HepG2 (cell line): ENCODE data around the gene MLX. TPM values are rescaled to one million over a fixed set of nuclear protein-coding genes. Genes with fewer than 3 reads are reported as not detected.

Experiments used
- ARID2 ChIP-seq: sonication (generic); formaldehyde crosslinking; IDR thresholded peaks from 2 replicates; pipeline ENCODE4 v1.8.1; 2022; ENCODE audit warnings: mild to moderate bottlenecking, missing genetic modification reagents, borderline replicate concordance
- ETV6 ChIP-seq: sonication (generic); formaldehyde crosslinking; conservative IDR thresholded peaks from 2 replicates; pipeline ENCODE4 v1.4.0; 2020; ENCODE audit warnings: missing genetic modification reagents
- GABPB1 ChIP-seq: IDR thresholded peaks from 2 replicates; pipeline ENCODE4 v1.6.1; 2016; ENCODE audit warnings: mild to moderate bottlenecking, missing genetic modification reagents, moderate library complexity, missing compliant biosample characterization
- HOMEZ ChIP-seq: IDR thresholded peaks from 2 replicates; pipeline ENCODE4 v1.6.1; 2016; ENCODE audit warnings: low read depth
- MED8 ChIP-seq: sonication (generic); formaldehyde crosslinking; IDR thresholded peaks from 2 replicates; pipeline ENCODE4 v1.8.1; 2023; ENCODE audit warnings: mild to moderate bottlenecking, missing genetic modification reagents; ENCODE audit not compliant: insufficient replicate concordance
- MEIS1 ChIP-seq: sonication (generic); formaldehyde crosslinking; IDR thresholded peaks from 2 replicates; pipeline ENCODE4 v1.9.0; 2021; ENCODE audit warnings: mild to moderate bottlenecking, missing genetic modification reagents, moderate library complexity, borderline replicate concordance
- PAX8 ChIP-seq: sonication (generic); formaldehyde crosslinking; IDR thresholded peaks from 2 replicates; pipeline ENCODE4 v1.8.0; 2022; ENCODE audit warnings: mild to moderate bottlenecking, missing genetic modification reagents, borderline replicate concordance
- POLR2G ChIP-seq: fragments of 200-400 bp; formaldehyde crosslinking; IDR thresholded peaks from 2 replicates; pipeline ENCODE4 v1.6.1; 2018; ENCODE audit warnings: mild to moderate bottlenecking, low read depth, low read length, moderate library complexity
- REST ChIP-seq, 2 experiments: IDR thresholded peaks; 2 replicates each; pipeline ENCODE4 v1.6.1; 2011 to 2012; ENCODE audit warnings: low read length in 2 of 2, borderline replicate concordance in 1 of 2, low read depth in 1 of 2, mild to moderate bottlenecking in 1 of 2, moderate library complexity in 1 of 2
- SNAI1 ChIP-seq: sonication (generic); formaldehyde crosslinking; IDR thresholded peaks from 2 replicates; pipeline ENCODE4 v1.5.0; 2020; ENCODE audit warnings: mild to moderate bottlenecking, missing genetic modification reagents, borderline replicate concordance
- TBX2 ChIP-seq: sonication (generic); formaldehyde crosslinking; IDR thresholded peaks from 2 replicates; pipeline ENCODE4 v1.5.0; 2020; ENCODE audit warnings: missing genetic modification reagents, mild to moderate bottlenecking, borderline replicate concordance
- TEAD2 ChIP-seq: sonication (generic); formaldehyde crosslinking; IDR thresholded peaks from 2 replicates; pipeline ENCODE4 v1.9.0; 2021; ENCODE audit warnings: missing genetic modification reagents
- ZNF33A ChIP-seq: sonication (generic); formaldehyde crosslinking; IDR thresholded peaks from 2 replicates; pipeline ENCODE4 v1.5.1; 2020; ENCODE audit warnings: missing genetic modification reagents, mild to moderate bottlenecking, moderate library complexity, borderline replicate concordance
- ZNF607 ChIP-seq: sonication (generic); formaldehyde crosslinking; IDR thresholded peaks from 2 replicates; pipeline ENCODE4 v1.5.1; 2020; ENCODE audit warnings: missing genetic modification reagents, mild to moderate bottlenecking, borderline replicate concordance
- polyA plus RNA-seq, 8 experiments: library from polyadenylated mRNA; depleted of rRNA in 3 of 8; stranded (reverse) in 7 of 8; unstranded in 1 of 8; fragments of >200 nt; fragmentation: Illumina TruSeq in 4 of 8; extraction: Trizol in 4 of 8; gene quantifications; 2 replicates each; pipeline versions ENCODE4 v1.2.1 to v1.2.3, GENCODE V29; 2011 to 2016; ENCODE audit warnings: low read depth in 4 of 8, missing spikeins in 1 of 8, mixed read lengths in 1 of 8; ENCODE audit not compliant: insufficient read depth in 1 of 8
- total RNA-seq, 5 experiments: library from RNA; depleted of rRNA; stranded (reverse); fragments of >200 nt; fragmentation: Illumina TruSeq; extraction: Trizol; gene quantifications; 2 replicates each; pipeline ENCODE4 v1.2.3, GENCODE V29; 2016; ENCODE audit warnings: low read depth in 1 of 5
- TF ChIP-seq, protein P1 (sequence below): sonication (generic); formaldehyde crosslinking; conservative IDR thresholded peaks from 2 replicates; pipeline ENCODE4 v1.4.0; 2020; ENCODE audit warnings: missing genetic modification reagents
- TF ChIP-seq, protein P2 (sequence below), 2 experiments: sonication (generic) in 1 of 2; formaldehyde crosslinking in 1 of 2; IDR thresholded peaks; 2 replicates each; pipeline versions ENCODE4 v1.5.1 to v1.6.1; 2011 to 2020; ENCODE audit warnings: borderline replicate concordance in 1 of 2, low read depth in 1 of 2, low read length in 1 of 2, mild to moderate bottlenecking in 1 of 2, missing genetic modification reagents in 1 of 2, moderate library complexity in 1 of 2

Gene MLX
- total and polyA plus RNA-seq, 2 of the 13 experiments (the other 11 are each of a cell fraction or from before 2014, with no cell fraction given): 38.9 to 74.4 TPM

GRCh38 chr17:42536372-42537155 lies 30.3 kb upstream of the MLX start (continued):
- TF ChIP-seq GABPB1 (peak; percentile 90), POLR2G (peak; percentile 72; the same call in 1 of the 2 replicates), SNAI1 (CRISPR knock-in tag) (no peak), ETV6 (peak; percentile 89; the same call in 1 of the 2 replicates), MEIS1 (CRISPR knock-in tag) (no peak; the same call in 1 of the 2 replicates), REST (IDR thresholded peaks at IDR 0.05; ENCODE audit: borderline replicate concordance in 1 of 2, low read depth in 1 of 2, low read length in 2 of 2) (peak in 1 of 2 experiments; percentile 48; a peak in 1 of 4 replicates), ZNF33A (CRISPR knock-in tag) (no peak), TEAD2 (CRISPR knock-in tag) (no peak), HOMEZ (CRISPR knock-in tag) (peak; percentile 44; the same call in 1 of the 2 replicates), ZNF607 (CRISPR knock-in tag) (peak; percentile 70; the same call in 1 of the 2 replicates), ARID2 (CRISPR knock-in tag) (peak; percentile 95), TBX2 (CRISPR knock-in tag) (peak; percentile 35; the same call in 1 of the 2 replicates), MED8 (CRISPR knock-in tag) (no peak), PAX8 (CRISPR knock-in tag) (no peak)
- TF ChIP-seq, protein P1, sequence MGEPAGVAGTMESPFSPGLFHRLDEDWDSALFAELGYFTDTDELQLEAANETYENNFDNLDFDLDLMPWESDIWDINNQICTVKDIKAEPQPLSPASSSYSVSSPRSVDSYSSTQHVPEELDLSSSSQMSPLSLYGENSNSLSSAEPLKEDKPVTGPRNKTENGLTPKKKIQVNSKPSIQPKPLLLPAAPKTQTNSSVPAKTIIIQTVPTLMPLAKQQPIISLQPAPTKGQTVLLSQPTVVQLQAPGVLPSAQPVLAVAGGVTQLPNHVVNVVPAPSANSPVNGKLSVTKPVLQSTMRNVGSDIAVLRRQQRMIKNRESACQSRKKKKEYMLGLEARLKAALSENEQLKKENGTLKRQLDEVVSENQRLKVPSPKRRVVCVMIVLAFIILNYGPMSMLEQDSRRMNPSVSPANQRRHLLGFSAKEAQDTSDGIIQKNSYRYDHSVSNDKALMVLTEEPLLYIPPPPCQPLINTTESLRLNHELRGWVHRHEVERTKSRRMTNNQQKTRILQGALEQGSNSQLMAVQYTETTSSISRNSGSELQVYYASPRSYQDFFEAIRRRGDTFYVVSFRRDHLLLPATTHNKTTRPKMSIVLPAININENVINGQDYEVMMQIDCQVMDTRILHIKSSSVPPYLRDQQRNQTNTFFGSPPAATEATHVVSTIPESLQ: 0 out of 2 replicates have a peak, but pooled peaks have one; percentile 68
- TF ChIP-seq, protein P2, sequence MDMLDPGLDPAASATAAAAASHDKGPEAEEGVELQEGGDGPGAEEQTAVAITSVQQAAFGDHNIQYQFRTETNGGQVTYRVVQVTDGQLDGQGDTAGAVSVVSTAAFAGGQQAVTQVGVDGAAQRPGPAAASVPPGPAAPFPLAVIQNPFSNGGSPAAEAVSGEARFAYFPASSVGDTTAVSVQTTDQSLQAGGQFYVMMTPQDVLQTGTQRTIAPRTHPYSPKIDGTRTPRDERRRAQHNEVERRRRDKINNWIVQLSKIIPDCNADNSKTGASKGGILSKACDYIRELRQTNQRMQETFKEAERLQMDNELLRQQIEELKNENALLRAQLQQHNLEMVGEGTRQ (IDR thresholded peaks at IDR 0.05; ENCODE audit: low read depth, low read length): peak; percentile 14; the same call in 1 of the 2 replicates
- TF ChIP-seq, protein P2 (CRISPR knock-in tag; IDR thresholded peaks at IDR 0.05; ENCODE audit: borderline replicate concordance): no peak
